ENCODE results near the gene DDX43.
"Not testable (repeated sequence)": the region's sequence is repeated elsewhere in the genome, so short reads cannot be mapped to it uniquely, and the experiment has no call there.

DDX43 gene

DNA sequence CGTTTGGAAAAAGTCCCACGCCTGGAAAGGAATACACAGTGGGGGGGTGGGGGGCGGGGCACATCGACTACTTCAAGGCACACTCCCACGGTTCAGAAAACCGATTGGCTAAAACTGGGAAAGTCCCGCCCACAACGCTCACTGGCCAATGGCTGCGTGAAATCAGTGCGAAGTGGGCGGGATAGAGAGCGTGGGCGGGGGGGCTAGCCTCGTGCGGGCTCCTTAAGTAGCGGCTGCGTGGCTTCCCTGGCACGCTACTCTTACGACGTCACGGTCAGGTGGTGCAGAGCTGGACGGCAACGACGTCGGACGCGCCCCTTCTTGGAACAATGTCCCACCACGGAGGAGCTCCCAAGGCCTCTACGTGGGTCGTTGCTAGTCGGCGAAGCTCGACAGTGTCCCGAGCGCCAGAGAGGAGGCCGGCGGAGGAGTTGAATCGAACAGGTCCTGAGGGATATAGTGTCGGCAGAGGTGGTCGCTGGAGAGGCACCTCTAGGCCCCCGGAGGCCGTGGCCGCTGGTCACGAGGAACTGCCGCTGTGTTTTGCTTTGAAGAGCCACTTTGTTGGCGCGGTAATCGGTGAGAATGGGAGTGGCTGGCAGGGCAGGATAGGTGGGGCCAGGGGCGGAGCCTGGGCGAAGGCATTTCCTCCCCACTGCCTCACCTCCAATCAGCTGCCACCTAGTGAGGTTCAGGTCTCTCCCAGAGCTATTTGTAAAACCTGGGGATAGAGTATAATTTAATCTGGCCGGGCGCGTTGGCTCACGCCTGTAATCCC is at the start of gene DDX43:
TSS of gene DDX43 (plus strand) at position 252 of the 778 bp plus-strand sequence. CDS start at position 330, 78 bp downstream.
- DNase-seq (ENCODE audit: low spot score): peak; percentile 51

DNA sequence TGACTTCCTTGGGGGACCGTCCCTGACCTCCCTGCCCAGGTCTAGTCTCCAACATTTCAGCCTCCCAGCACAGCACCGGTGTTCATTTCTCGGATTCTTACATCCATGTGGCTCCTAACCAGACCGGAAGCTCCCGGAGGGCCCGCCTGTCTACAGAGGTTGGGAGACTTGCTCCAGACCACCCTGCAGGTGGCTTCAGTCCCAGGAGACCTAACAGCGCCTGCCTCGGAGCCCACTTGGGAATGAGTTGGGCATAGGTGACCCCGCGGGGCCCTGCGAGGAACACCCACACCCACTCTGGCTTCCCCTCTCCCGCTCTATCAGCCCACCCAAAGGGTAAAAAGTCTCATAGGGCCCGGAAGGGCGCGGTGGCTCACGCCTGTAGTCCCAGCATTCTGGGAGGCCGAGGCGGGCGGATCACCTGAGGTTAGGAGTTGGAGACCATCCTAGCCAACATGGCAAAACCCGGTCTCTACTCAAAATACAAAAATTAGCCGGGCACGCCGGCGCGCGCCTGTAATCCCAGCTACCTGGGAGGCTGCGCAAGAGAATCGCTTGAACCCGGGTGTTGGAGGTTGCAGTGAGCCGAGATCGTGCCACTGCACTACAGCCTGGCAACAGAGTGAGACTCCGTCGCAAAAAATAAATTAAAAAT is 46.0 kb upstream of the DDX43 start:
- DNase-seq (ENCODE audit: low spot score): no peak

DNA sequence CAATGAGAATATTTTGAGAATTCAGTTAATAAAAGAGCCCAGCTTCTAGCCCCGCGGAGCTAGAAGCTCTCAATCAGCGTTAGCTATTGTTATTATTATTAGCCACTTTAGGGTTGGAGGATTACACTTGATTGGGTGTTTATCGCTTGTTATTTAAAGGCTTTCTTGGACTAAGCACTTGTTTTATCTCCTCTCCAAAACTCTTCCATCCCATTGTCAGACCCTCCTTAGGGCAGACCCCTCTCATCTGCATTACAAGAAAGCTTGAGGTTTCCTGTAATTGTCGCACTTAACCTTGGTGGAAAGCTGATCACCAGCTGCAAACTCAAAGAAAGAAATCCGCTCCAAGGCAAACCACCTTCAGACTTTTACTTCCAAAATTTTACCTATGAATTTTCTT is 45.3 kb upstream of the DDX43 start:
- DNase-seq (ENCODE audit: low spot score): no peak

DNA sequence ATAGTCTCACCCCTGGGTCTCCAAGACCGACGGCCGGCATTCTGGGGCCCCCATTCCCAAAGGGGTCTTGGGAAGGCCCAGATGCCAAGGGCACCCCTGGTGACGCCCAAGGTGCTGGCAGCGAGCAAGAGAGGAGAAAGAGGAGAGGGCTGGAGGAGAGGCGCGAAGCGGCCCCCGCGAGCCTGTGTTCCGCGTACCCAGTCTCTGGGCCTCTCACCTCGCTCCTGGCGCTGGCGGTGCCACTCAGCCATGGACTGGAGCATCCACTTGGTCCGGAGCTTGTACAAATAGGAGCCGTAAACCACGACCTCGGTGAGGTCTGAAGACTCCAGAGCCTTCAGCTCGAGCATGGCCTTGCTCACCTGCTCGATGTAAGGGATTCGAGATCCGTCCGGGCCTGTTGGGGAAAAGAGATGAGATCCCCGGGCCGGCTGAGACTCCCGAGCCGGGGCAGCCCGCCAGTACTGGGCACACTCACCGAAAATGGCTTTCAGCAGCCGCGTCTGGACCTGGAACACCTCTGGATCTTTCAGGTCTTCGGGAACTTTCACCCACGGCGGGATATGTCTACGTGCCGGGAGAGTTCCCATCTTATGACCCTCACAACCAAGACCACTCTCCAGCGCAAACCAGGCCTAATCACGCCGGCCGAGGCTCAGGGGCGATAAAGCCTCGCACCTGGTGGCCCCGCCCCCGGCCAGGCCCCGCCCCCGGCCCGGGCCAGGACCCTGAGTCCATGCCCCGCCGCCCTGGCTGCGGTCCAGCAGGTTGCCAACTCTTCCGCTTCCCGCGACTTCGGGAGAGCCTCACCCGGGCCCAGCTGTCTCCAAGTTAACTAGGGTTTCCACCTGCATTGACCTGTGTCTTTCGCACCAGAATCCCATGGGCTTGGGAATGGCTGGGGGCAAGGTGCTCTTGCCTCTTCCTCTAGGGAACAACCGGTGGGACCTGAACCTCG is 40.7 kb upstream of the DDX43 start, which contains the start of gene DPPA5:
TSS of gene DPPA5 (minus strand) at position 641 of the 958 bp plus-strand sequence. CDS start at position 590, 51 bp downstream.
- no peak for DNase-seq (ENCODE audit: low spot score)

DNA sequence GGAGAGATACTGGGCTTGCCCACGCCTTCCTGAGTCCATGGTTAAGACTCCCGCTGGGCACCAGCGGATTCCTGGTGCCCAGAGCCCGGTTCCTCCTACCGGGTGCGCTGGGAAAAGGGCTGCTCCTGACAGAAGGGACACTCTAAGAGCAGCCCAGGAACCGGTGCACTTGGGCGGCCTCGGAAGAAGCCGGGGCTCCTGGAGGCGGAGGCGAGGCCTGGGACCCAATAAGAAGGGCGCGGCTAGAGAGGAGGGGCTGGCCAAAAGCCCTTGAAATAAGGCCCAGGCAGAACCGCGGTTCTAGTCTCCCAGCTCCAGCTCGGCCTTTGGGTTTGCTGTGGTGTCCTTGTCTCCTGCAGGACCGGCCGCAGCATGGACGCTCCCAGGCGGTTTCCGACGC is 32.3 kb upstream of the DDX43 start, which contains the start of gene KHDC3L:
TSS of gene KHDC3L (plus strand) at position 301 of the 400 bp plus-strand sequence. CDS start at position 373, 72 bp downstream.
- no peak for DNase-seq (ENCODE audit: low spot score)

DNA sequence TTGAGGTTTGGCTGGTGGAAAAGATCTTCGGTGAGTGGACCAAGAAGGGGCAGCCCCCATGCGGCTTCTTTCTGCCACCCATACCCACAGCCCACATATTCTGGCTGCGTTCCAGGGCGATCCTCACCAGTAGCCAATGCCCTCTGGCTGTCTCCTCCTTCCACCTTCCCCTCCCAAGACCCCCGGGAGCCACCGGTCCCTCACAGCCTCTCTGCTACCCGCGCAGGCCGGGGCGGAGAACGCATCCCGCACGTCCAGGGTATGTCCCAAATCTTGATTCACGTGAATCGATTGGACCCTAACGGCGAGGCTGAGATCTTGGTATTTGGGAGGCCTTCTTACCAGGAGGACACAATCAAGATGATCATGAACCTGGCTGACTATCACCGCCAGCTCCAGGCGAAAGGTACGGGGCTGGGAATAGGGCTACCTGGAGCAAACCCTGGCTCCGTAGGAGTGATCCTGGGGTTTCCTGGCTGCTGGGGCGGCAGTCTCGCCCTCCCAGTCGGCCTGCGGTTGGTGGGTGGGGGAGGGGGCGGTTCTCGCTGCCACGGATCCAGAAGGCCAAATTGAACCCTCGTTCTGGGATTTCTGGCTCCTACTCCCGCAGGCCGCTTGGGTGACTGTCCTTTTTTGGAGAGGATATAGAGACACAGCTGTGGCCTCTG is 31.6 kb upstream of the DDX43 start:
- DNase-seq (ENCODE audit: low spot score): no peak

DNA sequence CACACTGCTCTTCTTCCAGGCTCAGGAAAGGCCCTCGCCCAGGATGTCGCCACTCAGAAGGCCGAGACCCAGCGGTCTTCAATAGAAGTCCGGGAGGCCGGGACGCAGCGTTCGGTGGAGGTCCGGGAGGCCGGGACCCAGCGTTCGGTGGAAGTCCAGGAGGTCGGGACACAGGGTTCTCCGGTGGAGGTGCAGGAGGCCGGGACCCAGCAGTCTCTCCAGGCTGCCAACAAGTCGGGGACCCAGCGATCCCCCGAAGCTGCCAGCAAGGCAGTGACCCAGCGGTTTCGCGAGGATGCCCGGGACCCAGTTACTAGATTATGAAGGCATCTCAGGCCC is 31.1 kb upstream of the DDX43 start:
- DNase-seq (ENCODE audit: low spot score): no peak

DNA sequence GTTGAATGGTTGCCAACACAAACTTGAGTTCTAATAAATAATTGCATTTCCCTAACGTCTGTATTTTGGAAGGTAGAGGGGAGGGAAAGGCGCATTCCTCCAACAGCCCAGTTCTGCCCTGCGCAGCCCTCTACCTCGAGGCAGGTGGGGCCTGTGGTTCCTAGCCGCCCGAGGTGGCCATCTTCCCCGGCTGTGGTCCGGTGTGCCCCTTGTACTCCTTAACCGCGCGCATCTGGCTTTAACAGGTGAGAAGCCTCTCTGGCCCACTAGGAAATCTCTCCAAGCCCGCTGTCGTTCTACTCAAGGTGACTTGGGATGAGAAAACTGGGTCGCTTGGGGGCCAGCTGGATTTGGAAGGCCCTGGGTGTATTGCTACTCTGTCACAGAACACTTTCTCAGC is 30.5 kb upstream of the DDX43 start:
- no peak for DNase-seq (ENCODE audit: low spot score)

DNA sequence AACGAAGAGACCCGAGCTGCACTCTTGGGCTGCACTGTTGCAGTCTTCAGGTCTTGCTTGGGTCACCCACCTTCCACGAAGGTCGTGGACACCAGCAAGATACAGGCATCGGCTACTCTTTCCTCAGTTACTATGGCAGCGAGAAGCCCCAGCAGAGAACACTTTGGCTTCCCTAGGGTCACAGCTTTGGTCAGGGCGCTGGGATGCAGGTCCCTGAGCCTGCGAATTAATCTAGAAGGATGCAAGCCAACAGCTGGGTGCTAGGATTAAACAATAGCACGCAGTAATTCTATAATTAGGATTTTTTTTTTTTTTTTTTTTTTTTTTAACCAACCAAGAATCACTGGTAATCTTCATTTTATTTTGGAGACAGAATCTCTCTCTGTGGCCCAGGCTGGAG is 30.1 kb upstream of the DDX43 start:
- no peak for DNase-seq (ENCODE audit: low spot score)

DNA sequence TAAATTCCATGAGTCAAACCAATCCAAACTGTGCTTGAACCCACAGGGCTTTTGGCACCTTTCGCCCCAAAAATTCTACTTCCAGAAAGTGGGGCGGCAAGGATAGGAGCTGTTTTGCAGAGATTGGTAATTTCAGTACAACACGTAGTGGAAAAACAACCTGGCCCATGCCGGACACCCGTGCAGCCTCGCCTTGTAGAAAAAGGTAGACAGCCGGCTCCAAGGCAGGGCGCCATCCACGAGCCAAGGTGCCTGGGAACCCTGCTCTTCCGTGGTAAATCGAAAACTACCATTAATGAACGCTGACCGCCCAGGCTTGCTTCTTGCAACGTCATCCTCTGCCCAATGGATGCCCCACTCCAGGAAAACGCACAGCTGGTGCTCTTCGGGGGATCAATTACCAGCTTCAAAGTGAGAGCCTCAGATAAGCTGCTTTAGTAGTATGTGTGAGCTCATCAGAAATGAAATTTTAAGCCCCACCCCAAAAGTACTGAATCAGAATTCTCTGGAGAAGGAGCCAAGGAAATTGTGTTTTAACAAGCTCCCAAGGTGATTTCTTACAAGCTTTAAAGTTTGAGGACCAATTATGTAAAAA is 26.8 kb upstream of the DDX43 start:
- DNase-seq (ENCODE audit: low spot score): no peak

DNA sequence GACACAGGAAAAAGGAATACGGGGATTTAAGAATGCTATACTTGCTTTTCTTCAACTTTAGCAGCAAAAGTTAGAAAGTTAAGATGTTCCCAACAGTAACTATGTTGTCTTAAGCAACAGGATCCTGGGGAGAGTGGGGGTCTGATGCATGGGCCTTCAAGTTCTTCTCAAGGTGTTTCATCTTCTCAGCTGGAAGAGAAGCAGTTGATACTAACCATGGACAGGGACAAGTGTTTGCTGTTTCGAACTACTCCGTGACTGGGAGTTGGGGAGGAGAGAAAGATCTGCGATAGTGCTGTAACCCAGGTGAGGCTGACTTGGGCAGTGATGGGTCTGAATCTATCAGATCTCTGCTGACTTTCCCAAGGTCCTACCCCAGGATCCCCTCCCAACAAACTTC is 26.0 kb upstream of the DDX43 start:
- no peak for DNase-seq (ENCODE audit: low spot score)

DNA sequence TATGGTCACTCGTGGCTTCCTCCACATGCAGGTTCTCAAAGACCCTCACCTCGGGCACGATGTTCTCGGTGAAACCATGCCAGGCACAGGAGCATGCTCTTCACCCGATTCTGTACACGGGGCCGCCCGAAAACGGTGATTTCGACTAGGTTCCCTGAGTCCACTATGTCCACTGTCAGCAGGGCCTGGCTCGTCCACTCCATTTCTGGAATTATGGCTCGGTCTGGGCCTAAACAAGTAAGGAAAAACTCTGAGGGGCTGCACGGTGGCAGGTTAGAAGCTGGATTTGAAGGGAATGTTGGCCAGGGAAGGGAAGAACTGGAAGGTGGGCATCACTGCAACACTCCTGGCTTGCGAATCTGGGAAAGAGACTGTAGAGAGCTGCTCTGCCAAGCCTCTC is 25.5 kb upstream of the DDX43 start:
- DNase-seq (ENCODE audit: low spot score): no peak

DNA sequence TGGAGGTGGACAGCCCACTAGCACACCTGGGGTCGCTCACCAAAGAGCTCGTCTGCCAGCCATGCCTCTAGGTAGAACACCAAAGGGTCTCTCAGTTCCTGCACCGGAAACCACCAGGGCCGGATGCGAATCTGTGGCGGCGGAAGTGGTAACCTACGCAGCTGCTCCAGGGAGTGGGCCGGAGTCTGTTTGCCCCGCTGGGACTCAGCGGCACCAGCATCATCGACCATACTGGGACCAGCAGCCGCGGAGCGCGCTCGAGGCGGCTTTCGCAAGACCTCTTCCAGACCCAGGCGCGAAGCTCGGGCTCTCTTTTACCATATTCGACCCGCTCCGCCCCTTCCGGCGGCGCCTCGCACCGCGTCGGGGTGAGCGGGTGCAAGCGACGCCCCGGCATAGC is 25.1 kb upstream of the DDX43 start, which contains the start of gene OOEP:
TSS of gene OOEP (minus strand) at position 335 of the 400 bp plus-strand sequence. CDS start at position 230, 105 bp downstream.
- no peak for DNase-seq (ENCODE audit: low spot score)

DNA sequence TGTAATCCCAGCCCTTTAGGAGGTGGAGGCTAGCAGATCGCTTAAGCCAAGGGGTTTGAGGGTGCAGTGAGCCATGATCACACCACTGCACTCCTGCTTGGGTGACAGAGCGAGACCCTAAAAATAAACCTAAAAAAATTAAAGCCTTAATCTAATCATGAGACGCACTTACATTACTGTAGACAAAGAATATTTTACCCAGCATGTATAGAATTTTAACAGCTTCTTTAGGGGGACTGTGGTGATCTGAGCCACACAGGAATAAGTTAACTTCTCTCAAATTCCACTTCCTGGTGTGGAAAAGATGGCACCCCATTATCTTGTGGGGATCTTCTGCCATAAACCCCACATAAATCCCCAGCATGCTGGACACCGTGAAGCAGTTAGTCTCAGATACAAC is 22.6 kb upstream of the DDX43 start:
- DNase-seq (ENCODE audit: low spot score): no peak

DNA sequence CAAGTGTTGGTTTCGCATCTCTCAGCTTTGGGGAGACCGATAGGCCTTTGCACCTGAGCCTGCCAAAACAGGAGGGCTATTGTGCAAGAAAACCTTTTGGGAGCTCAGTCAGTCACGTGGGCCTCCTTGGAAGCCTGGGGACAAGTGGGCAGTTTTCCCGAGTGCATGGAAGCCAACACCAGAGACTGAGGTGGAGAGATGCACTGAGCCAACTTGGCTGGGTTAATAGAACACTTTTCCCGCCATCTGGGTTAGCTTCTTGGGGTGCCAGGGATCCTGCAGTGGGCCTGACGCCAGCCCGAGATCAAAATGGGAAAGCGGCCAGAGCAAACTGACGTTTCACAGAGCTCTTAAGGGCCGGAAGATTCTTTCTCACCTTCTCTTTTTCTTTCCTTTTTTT is 22.1 kb upstream of the DDX43 start:
- no peak for DNase-seq (ENCODE audit: low spot score)

DNA sequence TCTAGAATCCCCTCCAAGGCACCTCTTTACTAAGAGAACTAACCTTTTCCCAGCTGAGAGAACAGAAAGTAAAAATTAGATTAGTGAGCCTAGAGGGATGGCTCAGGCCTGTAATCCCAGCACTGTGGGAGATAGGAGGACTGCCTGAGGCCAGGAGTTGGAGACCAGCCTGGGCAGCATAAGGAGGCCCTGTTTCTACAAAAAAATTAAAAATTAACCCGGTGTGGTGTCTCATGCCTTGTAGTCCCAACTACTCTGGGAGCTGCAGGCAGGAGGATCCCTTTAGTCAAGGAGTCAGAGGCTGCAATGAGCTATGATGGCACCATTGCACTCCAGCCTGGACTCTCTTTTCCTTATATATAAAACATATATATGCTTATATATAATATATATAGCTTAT is 19.4 kb upstream of the DDX43 start:
- DNase-seq (ENCODE audit: low spot score): no peak

DNA sequence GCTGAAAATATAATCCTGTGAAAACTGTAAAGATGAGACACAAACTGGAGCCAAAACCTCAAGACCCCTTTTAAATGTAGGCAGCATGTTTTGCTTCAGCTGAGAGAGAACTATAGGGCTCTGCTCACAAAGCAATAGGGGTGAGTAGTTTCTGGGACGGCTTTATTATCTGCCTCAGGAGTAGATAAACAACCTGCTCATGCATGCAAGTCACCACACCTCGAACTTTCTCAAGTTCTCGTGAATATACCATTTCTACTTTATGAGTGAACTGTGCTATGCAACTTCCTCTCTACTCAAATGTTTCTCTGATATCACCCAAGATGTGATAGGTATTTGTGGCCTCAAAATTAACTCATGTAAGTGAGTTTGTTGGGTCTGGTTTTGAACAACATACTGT is 17.4 kb upstream of the DDX43 start:
- DNase-seq (ENCODE audit: low spot score): no peak

DNA sequence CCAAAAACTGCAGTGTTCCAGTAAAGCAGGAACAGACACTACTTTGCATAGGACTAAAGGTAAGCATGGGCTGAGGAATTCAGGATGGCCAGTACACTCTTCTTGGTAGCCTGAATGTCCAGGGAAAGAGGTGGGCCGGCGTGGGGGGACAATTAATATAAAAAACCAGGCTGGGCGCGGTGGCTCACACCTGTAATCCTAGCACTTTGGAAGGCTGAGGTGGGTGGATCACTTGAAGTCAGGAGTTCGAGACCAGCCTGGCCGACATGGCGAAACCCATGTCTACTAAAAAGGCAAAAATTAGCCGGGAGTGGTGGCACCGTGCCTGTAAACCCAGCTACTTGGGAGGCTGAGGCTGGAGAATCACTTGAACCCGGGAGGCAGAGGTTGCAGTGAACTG is 13.1 kb upstream of the DDX43 start:
- not testable (repeated sequence) for DNase-seq (ENCODE audit: low spot score)

DNA sequence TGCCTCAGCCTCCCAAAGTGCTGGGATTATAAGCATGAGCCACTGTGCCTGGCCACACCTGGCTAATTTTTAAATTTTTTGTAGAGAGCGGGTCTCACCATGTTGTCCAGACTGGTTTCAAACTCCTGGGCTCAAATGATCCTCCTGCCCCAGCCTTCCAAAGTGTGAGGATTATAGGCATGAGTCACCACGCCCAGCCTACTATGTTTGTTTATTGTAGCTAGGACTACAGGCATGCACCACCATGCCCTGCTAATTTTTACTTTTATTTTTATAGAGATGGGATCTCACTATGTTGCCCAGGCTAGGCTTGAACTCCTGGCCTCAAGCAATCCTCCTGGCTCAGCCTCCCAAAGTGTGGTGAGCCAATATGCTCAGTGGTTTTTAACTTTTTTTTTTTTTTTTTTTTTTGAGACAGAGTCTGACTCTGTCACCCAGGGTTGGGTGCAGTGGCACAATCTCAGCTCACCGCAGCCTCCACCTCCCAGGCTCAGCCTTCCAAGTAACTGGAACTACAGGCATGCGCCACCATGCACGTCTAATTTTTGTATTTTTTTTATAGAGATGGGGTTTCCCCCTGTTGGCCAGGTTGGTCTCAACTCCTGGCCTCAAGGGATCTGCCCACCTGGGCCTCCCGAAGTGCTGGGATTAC is 12.0 kb upstream of the DDX43 start:
- DNase-seq (ENCODE audit: low spot score): no peak

DNA sequence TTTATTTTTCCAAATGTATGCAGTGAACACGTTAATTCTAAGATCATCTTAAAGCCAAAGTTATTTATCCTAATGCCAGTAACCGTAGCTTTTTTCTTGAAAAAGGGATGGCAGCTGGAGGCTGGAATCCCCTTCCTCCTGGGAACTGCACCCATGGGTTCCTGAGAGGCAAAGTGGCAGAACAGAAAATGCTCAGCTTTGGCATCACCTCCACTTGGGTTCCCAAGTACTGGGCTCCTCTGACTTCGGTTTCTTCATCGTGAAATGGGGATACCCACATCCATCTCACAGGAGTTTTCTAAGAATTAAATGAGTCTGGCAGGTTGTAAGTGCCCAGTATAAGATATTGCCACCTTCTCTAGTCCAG is 6.2 kb upstream of the DDX43 start:
- no peak for DNase-seq (ENCODE audit: low spot score)
